Fibroblast of upper back skin (primary cell): ENCODE measurements around the gene LRP10.
"Not testable (repeated sequence)": the region's sequence is repeated elsewhere in the genome, so short reads cannot be mapped to it uniquely, and the experiment has no call there.

ENCODE experiments used
- DNase-seq: peaks from one replicate; pipeline ENCODE4 v3.0.0-alpha.2; 2013

Gene LRP10

DNA sequence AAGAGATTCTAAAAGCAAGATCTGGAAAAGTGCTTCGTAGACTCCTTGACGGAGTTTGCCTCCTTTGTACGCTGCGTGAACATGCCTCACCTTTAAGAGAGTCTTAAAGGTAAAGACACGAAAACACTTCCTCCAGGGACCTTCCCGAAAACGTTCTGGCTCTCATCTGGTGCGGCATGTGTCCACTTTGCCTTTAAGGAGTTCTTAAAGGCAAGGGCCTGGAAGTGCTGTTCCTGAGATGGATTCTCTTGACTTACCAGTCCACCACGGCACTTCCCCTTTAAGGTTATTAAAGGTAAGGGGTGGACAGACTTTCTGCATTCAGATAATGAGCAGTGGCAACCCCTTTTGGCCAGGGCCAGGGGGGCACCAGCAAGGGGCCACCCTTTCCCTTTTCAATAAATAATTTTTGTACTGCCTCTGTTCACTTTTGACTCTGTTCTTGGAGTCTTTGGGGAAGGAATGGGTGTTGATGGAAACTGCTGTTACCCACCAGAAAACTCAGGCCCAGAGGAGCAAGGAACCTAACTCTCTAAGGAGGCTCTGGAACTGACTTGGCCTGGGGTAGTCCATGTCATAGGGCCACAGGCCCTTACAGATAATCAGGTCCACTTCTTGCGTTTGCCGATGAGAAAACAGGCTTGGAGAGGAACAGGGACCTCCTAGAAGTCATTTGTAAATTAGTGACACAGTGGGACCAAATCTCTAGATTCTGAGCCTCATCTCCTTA, 15.9 kb downstream of the LRP10 start:
- DNase-seq = peak; percentile 81

- no peak for DNase-seq
Observed at GRCh38 chr14:22887990-22888378, 16.4 kb downstream of the LRP10 start.

- no peak for DNase-seq
Observed at GRCh38 chr14:22888662-22889061, 17.1 kb downstream of the LRP10 start.

- no peak for DNase-seq
Observed at GRCh38 chr14:22890416-22890815, 18.9 kb downstream of the LRP10 start.

DNA sequence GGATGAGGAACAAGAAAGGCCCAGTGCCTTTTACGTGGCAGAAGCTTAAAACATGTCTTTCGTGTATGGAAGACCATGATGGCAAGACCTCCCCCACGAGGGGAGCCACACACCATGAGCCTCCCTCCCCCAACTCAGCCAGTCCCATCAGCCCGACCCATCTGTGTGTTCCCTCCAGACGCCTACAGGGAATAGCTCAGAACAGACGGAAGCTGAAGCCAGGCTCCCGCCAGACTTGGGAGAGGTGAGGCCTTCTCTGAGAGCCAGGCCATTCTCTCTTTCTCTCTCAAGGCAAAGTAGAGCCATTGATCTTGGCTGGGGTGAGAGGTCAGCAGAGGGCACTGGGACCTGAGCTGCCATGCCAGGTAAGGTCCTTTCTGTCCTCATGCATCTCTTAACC, 20.9 kb downstream of the LRP10 start:
- DNase-seq = no peak

DNA sequence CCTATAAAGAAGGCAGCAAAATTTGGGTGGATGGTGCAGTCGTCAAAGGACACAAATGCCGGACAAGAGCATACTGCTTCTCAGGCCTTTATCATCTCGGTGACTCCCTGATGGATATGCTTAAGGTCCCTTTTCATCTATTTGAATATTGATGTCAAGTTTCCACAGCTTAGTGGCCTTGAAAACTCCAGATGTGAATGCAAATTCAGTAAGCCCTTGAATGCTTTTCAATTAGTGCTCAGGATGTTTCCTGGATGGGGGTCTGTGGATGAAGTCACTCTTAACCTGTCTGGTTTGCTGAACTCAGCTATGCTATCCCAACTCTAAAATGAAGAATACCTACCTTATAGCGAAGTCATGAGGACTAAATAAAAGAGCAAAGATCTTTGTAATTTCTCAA, 22.2 kb downstream of the LRP10 start:
- no peak for DNase-seq

DNA sequence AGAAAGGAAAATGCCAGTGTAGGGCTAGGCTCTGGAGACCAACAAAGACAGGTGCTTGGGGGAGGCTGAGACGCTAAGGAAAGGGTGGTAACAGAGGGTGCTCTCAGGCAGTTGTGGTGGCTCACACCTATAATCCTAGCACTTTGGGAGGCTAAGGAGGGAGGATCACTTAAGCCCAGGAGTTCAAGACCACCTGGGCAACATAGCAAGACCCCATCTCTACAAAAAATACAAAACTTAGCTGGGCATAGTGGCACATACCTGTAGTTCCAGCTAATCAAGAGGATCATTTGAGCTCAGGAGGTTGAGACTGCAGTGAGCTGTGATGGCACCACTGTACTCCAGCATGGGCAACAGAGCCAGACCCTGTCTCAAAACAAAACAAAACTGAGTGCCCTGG, 23.9 kb downstream of the LRP10 start:
- no peak for DNase-seq

DNA sequence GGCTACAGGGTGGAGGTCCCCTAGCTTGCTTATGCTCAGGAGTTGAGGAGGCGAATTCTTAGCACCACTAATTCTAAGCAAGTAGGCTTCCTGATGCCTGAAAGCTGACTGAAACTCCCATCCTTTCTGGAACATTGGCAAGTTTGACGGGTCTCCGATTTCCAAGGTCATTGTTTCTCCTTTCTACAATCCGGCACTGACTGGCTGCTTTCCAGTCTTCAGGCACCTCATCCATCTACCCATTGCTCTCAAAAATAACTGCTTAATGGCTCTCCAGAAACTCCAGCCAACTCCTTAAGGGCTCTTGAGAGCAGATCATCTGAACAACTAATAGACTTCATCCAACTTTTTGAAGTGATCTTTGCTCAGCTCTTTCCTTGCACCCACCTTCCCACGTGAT, 24.8 kb downstream of the LRP10 start:
- DNase-seq = no peak

GRCh38 chr14:22896760-22897159, 25.2 kb downstream of the LRP10 start:
- no peak for DNase-seq

DNA sequence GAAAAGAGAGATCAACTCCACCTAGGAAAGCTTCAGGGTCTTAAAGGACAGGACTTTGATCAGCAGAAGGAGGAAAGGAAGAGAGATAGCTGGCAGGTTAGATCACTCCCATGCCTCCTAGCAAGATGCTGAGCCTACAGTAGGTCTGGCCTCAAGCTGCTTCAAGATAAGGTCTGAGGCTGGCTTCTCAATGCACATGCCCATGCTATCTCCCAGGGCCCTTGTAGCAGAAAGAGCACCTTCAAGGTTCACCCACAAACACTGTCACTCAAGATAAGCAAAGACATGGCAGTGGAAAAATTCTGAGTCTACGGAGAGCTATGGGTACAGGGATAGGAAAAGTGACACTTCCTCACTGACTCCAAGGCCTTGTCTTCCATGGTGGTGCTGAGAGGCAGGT, 25.8 kb downstream of the LRP10 start:
- no peak for DNase-seq

GRCh38 chr14:22898302-22899090, 27.0 kb downstream of the LRP10 start:
- DNase-seq = peak; percentile 86

- peak; percentile 73 for DNase-seq
Observed at GRCh38 chr14:22900081-22900799, 28.7 kb downstream of the LRP10 start.

DNA sequence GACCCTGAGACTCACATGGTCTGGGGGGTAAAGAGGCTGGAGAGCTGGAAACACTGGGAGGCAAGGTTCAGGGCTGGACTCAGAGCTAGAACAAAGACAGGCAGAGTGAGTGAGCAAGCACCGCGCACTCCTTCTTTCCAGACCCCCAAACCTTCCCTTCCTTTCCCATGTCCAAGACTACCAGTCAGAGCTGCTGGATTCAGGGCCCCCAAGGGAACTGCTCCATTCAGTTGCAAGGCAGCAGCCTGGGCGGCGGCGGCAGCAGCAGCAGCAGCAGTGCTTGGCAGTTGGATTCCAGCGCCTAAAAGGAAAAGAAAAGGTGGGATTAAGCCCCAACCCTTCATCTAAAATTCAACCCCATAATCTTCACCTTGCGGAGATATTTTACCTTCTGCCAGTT, 30.3 kb downstream of the LRP10 start:
- no peak for DNase-seq

DNA sequence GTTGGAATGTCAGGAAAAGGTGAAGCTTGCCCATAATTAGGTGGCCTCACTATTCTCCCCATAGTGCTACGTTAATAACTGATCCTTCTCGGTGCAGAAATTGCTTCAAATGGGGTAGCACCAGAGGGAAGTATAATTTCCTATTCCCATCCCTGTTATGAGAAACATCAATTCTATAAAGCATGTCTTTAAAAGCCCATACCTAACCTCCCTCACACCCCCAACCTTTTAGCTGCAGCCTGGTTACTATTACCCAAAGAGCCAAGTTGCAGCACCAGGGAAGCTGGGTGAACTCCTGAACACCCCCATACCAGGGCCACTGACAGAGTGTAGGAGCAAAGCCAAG, 32.2 kb downstream of the LRP10 start:
- no peak for DNase-seq

GRCh38 chr14:22905627-22906026, 34.1 kb downstream of the LRP10 start:
- DNase-seq = no peak

GRCh38 chr14:22906073-22906472, 34.5 kb downstream of the LRP10 start:
- DNase-seq = no peak

GRCh38 chr14:22907429-22907828, 35.9 kb downstream of the LRP10 start:
- no peak for DNase-seq

DNA sequence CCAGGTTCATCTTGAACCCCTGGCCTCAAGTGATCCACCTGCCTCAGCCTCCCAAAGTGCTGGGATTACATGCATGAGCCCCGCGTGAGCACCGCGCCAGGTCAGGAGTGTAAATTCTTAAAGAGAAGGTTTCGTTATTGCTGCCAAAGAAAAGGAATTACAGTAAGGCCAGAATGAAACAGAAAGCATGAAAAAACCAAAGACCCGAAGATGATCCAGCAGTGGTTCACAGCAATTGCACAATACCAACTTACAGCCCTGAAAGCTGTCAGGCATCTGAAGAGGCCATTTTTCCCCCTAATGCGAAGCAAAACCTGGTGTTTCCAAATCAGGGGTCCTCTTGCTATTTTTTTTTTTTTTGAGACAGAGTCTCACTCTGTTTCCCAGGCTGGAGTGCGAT, 37.1 kb downstream of the LRP10 start:
- no peak for DNase-seq

- DNase-seq = no peak
Observed at GRCh38 chr14:22910916-22911315, 39.4 kb downstream of the LRP10 start.

GRCh38 chr14:22914836-22915235, 43.3 kb downstream of the LRP10 start:
- not testable (repeated sequence) for DNase-seq

DNA sequence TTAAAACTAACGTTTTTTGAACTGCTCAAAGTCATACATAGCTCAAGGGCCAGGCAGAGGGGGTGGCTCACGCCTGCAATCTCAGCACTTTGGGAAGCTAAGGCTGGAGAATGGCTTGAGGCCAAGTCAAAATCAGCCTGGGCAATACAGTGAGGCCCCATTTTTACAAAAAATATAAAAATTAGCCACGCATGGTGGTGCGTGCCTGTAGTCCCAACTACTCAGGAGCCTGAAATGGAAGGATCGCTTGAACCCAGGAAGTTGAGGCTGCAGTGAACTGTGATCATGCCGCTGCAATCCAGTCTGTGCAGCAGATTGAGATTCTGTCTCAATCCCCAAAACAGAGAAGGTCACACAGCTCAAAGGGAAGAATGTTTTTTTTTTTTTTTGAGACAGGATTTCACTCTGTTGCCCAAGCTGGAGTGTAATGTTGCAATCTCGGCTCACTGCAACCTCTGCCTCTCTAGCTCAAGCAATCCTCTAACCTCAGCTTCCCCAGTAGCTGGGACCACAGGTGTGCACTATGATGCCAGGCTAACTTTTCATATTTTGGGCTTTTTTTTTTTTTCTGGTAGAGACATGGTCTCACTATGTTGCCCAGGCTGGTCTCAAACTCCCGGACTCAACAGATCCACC, 44.5 kb downstream of the LRP10 start:
- DNase-seq = peak; percentile 16

DNA sequence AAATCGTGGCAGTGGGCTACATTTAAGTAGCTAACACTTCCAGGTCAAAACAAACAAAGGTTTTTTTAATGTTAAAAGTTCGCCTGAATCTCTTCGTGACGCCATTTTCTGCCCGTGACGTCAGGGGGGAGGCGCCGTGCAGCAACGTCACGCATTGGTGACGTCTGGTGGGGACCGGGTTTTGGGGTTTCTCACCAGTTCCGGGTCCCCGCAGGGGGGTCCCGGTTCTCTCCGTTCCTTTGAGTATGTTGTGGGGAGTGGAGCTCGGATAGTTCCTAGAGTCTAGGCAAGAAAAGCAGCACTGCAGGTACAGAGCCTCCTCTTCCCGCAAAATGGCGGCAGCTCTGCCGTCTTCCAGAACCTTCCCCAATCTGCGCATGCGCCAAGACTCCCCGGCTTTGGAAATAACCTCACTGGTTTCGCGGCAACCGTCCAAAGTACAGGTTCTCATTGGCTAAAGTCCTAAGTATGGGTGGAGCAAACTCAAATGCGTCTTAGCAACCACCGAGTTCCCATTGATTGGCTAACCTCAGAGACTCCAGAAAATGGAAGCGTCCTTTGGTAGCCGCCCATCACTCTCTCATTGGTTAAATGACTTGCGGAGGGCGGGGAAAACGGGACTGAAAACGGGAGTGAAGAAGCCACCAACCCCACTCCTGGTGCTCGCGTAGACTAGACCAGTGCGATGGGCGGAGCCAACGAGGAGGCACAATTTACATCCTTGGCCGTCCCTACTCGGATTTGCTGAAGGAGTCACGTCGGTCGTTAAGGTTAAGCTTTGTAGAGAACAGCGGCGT, 47.5 kb downstream of the LRP10 start, which contains the start of gene RBM23:
Gene RBM23, minus strand, starts transcription at position 346 of the 797 bp plus-strand sequence.
- DNase-seq = peak; percentile 100

GRCh38 chr14:22919601-22919921, 48.0 kb downstream of the LRP10 start:
- DNase-seq = no peak
